CD4-positive, alpha-beta T cell treated with Interleukin-17A for 4 hours (primary cell): Measurements from ENCODE around the gene FOXC2.
"Not testable (repeated sequence)": the region's sequence is repeated elsewhere in the genome, so short reads cannot be mapped to it uniquely, and the experiment has no call there.

ENCODE experiments used
- DNase-seq: peaks from one replicate; pipeline ENCODE4 v3.0.0-alpha.2; 2020; ENCODE audit warnings: mixed read lengths

The FOXC2 gene

DNA sequence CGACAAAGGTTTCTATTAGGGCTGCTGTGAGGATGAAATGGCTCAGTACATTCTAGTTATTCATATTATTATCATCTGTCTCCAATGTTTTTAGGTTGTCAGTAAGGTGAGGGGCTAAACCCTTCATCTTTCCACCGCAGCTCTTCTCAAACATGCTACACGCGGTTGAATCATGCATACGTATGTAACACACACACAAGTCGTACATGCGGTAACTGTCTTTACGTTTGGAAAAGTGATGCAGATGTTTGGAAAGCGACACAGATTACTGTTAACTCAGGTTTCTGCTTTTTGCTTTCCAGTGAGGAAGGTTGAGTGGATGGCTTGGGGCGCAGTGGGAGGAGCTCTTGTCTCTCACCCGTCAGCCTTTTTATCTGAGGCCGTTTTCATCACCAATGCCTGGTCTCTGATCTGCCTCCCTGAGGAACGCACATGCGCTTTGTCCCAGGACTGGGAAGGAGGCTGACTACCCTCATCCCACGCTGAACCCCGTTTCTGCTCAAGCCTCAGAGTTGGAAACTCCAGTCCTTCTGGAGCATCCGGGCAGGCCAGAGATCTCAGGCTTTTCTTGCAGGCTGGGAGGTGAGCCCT, 8.6 kb downstream of the FOXC2 start:
- DNase-seq = no peak

DNA sequence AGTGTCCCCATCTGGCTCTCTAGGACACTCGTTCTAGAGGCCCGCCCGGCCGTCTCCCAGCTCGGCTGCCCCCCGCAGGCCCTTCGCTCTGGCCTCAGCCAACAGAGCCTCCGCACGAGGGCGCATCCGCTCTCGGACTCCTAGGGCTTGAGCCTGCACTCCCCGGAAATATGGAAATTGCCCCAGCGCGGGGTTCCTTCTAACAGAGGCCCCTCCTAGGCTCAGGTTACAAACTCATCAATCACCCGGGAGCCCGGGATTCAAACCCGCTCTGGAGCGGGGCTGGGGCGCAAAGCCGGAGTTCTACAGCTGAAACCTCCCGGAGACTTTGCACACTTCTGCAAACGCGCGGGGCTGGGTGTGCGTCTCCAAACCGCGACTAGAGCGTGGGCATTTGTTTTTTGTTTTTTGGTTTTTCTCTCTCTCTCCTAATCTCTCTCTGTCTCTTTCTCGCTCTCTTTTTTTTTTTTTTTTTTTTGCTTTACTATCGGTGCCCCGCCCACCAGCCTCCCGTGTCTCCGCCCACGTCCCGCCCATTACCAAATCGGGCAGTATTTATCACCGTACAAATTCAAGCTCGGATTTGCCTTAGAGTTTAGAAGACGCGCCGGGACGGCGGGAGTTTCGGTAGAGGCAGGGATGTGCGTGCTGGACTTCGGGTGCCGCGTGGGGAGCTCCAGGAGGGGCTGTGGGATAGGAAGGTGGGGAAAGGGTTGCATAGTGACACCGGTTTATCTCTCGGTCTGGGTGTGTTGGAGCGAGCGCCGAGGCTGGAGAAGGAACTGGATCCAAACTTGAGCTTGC, 9.3 kb downstream of the FOXC2 start:
- peak; percentile 59 for DNase-seq

DNA sequence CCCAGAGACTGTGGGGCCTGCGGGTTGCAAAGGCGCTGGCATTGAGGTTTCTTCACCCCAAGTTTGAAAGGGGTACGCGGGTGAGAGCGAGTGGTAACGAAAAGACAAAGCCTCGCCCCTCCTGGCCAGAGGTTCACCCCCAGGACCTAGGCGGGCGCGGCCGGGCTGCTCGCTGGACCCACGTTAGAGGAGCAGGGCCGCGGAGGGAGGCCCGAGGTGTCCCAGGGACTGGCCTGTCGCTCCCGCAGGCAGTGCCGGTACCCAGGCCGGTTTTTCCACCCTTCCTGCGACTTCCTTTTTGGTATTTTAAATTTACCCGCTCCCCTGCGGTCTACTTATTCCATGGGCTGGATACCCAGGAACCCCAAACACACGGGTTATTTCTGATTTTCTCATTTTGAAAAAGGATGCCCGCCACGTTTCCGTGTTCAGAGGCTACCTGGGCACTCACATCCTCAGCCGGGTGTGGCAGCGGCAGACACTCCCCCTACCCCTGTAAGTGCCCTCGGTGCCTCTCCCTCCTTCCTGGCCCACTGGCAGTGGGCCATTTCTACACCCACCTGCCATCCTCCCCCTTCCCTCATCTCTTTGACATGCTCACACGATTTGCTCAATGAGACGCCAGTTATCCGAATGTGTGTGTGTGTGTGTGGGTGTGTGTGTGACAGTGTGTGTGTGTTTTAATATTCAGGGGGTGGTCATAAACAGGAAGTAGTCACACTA, 10.1 kb downstream of the FOXC2 start:
- no peak for DNase-seq

GRCh38 chr16:86577314-86577971, 10.8 kb downstream of the FOXC2 start:
- DNase-seq = no peak

DNA sequence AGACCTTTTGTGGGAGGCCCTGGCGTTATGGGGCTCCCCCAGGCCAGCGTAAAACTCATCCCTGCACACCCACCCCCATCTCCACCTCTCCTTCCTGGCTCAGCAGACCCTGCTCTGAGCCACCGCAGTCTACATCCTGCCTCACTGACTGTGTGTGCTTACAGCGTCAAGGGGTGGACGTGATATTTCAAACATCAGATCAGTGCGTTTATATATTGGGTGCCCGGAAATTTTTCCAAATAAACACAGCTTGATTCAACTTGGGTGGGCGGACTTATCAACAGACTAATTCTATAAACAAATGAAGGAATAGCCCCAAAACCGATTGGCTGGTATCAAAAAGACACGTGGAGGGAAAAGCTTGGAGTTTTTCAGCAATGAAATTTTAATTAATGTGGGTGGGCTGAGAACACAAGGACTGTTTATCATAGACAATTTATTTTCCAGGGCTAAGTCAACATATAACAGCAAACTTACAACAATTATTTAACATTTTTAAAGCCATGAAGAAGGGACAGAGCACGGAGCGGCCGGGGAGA, 11.5 kb downstream of the FOXC2 start, which contains the start of gene FOXL1:
FOXL1 (plus strand) TSS at position 489 of the 539 bp plus-strand sequence. CDS start 175 bp downstream, outside the sequence.
- no peak for DNase-seq

- no peak for DNase-seq
These were observed 12.1 kb downstream of the FOXC2 start for GRCh38 chr16:86578611-86579267.

- DNase-seq = no peak
These were observed 12.8 kb downstream of the FOXC2 start for GRCh38 chr16:86579268-86580062.

- DNase-seq = no peak
These were observed 13.6 kb downstream of the FOXC2 start for GRCh38 chr16:86580063-86580790.

- no peak for DNase-seq
These were observed 14.2 kb downstream of the FOXC2 start for GRCh38 chr16:86580791-86581170.

GRCh38 chr16:86581458-86581857, 14.8 kb downstream of the FOXC2 start:
- no peak for DNase-seq

DNA sequence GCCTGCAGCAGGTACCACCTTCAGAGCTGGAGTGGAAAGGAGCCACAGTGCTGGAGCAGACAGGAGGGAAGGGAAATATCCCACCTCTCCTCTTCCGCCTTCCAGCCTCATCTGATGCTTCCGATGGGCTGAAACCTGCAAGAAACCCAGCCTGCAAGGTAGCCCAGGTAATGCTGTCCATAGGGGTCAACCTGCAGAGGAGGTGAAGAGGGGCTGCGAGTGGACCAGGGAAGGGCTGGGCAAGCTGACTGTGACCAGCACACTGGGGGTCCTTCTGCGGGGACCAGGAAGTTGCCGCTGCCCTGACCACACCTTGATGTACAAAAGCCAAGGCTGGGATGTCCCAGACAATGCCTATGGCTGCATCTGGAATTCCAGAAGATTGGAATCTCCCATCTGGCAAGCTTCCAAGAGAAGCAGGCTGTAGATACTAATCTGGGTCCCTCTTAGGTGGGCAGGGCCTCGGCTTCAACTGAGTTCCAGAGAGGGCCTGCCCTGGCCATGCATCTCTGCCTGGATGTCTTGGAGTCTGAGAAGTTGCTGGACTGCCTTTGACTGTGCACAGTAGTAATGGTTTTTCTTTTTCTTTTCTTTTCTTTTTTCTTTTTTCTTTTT, 17.5 kb downstream of the FOXC2 start:
- DNase-seq = no peak

DNA sequence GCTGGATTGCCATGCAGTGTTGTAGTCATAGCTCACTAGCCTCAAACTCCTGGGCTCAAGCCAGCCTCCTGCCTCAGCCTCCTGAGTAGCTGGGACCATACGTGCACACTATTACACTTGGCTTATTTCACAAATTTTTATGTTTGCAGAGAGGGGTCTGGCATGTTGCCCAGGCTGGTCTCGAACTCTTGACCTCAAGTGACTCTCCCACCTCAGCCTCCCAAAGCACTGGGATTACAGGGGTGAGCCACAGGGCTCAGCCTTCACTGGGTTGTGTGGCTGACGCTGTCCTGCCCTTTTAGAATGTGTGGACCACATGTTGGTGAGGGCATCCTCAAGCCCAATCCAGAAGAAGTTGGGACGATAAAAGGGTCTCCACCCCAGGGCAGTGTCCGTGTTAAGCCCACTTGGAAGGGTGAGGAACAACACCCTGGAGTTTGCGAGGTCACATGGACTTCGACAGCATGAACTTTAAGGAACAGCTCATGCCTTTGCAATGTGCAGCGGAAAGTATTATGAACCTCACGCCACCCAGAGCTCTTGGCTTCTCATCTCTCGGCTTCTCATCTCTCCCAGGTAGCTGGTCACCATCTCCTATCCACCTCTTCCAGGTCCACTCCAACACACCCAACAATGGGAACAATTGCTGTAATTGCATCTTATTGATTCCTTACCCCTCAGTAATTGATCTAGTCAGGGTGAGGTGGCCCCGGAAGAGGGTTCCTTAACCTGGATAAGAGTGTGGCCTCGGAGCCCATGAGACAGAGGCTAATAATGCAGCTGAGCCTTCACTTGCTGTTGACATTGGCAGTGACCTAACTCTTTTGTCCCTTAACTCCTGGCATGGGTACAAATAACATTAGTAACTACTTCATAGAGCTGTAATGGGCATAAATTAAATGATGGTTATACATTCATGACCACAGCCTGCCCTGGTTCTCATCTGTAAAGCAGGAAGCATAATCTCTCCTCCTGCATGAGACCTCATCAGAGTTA, 18.4 kb downstream of the FOXC2 start:
- DNase-seq = no peak

- no peak for DNase-seq
These were observed 19.4 kb downstream of the FOXC2 start for GRCh38 chr16:86585821-86586611.

DNA sequence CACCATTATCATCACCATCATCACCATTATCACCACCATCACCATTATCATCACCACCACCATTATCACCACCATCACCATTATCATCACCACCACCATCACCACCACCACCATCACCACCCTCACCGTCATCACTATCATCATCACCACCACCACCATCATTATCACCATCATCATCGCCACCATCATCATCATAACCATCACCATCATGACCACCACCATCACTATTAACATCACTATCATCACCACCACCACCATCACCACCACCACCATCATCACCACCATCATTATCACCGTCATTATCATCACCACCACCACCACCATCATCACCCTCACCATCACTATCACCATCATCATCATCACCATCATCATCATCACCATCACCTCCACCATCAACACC, 20.9 kb downstream of the FOXC2 start:
- DNase-seq = no peak

- not testable (repeated sequence) for DNase-seq
These were observed 21.3 kb downstream of the FOXC2 start for GRCh38 chr16:86587955-86588354.

GRCh38 chr16:86590501-86591144, 24.0 kb downstream of the FOXC2 start:
- DNase-seq = no peak

DNA sequence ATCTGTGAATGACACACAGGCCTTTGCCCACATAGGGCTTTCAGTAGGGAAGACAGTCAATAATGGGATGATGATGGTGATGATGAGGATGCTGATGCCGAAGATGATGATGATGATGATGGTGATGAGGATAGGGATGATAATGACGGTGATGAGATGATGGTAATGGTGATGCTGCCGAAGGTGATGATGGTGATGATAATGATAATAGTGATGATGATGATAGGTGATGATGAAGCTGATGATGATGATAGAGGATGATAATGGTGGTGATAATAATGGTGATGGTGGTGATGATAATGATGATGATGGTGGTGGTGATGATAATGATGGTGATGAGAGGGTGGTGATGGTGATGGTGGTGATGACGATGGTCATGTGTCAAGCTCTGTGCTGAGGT, 24.6 kb downstream of the FOXC2 start:
- no peak for DNase-seq
